ENCODE results near the gene KIF12. TPM values are rescaled to one million over a fixed set of nuclear protein-coding genes. Genes with fewer than 3 reads are reported as not detected.

Gene KIF12
- polyA plus RNA-seq, 3 donors: not detected

- TF ChIP-seq, protein P1, sequence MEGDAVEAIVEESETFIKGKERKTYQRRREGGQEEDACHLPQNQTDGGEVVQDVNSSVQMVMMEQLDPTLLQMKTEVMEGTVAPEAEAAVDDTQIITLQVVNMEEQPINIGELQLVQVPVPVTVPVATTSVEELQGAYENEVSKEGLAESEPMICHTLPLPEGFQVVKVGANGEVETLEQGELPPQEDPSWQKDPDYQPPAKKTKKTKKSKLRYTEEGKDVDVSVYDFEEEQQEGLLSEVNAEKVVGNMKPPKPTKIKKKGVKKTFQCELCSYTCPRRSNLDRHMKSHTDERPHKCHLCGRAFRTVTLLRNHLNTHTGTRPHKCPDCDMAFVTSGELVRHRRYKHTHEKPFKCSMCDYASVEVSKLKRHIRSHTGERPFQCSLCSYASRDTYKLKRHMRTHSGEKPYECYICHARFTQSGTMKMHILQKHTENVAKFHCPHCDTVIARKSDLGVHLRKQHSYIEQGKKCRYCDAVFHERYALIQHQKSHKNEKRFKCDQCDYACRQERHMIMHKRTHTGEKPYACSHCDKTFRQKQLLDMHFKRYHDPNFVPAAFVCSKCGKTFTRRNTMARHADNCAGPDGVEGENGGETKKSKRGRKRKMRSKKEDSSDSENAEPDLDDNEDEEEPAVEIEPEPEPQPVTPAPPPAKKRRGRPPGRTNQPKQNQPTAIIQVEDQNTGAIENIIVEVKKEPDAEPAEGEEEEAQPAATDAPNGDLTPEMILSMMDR (IDR thresholded peaks at IDR 0.05): no peak
- H3K27ac ChIP-seq (ENCODE audit: low read depth in 1 of 2, low read length in 2 of 2): no peak overlapping the region
- no peak overlapping the region for H3K27ac Mint-ChIP-seq
- no peak overlapping the region for H3K9ac ChIP-seq (ENCODE audit: insufficient read depth, low read length, poor library complexity, severe bottlenecking)
- H2AFZ ChIP-seq (ENCODE audit: insufficient read depth, low read depth, low read length, poor library complexity, severe bottlenecking): no peak overlapping the region
- no peak for DNase-seq
- H3K4me1 Mint-ChIP-seq: peaks cover 2% of the 10 kb centered on the region
- no peaks in the 10 kb centered on the region for H3K4me1 ChIP-seq (ENCODE audit: control insufficient read depth in 1 of 2, insufficient read depth in 2 of 2, low read length in 2 of 2)
- H3K4me3 Mint-ChIP-seq: no peak overlapping the region
- no peaks in the 10 kb centered on the region for H3K79me2 ChIP-seq (ENCODE audit: insufficient read depth, low read length)
- H3K36me3 Mint-ChIP-seq: no peaks in the 10 kb centered on the region
- no peak overlapping the region for H3K4me2 ChIP-seq (replicated peaks; ENCODE audit: extremely low read depth, low read length, poor library complexity, severe bottlenecking)
- peaks cover 12 to 14% of the 10 kb centered on the region in 2 donors for H3K9me3 ChIP-seq (replicated peaks in 1 of 2; ENCODE audit: control insufficient read depth in 1 of 2, insufficient read depth in 1 of 2, low read length in 2 of 2)
- H3K9me3 Mint-ChIP-seq: peaks cover 7 to 16% (median 12%) of the 10 kb centered on the region in 7 donors
- WGBS (ENCODE audit: insufficient coverage): 90% methylated on average over 8 of the region's 9 CpGs
- intact Hi-C loops (cut with micrococcal nuclease): no loop called here
- no peak overlapping the region for H3K4me3 ChIP-seq (replicated peaks in 1 of 3; ENCODE audit: low read depth in 2 of 3, low read length in 3 of 3)
- no peaks in the 10 kb centered on the region for H3K36me3 ChIP-seq (replicated peaks in 1 of 2; ENCODE audit: control insufficient read depth in 1 of 2, insufficient read depth in 2 of 2, low read length in 2 of 2)
- no peaks in the 10 kb centered on the region for H4K20me1 ChIP-seq (ENCODE audit: insufficient read depth, low read length)
- peaks cover 4 to 16% (median 14%) of the 10 kb centered on the region in 3 donors for H3K27me3 Mint-ChIP-seq (ENCODE audit: low read depth in 3 of 3)
- H3K27me3 ChIP-seq (ENCODE audit: control insufficient read depth in 2 of 2, insufficient read depth in 2 of 2, low read length in 2 of 2): no peaks in the 10 kb centered on the region
These were observed 24.2 kb upstream of the KIF12 start for GRCh38 chr9:114123031-114123977.

DNA sequence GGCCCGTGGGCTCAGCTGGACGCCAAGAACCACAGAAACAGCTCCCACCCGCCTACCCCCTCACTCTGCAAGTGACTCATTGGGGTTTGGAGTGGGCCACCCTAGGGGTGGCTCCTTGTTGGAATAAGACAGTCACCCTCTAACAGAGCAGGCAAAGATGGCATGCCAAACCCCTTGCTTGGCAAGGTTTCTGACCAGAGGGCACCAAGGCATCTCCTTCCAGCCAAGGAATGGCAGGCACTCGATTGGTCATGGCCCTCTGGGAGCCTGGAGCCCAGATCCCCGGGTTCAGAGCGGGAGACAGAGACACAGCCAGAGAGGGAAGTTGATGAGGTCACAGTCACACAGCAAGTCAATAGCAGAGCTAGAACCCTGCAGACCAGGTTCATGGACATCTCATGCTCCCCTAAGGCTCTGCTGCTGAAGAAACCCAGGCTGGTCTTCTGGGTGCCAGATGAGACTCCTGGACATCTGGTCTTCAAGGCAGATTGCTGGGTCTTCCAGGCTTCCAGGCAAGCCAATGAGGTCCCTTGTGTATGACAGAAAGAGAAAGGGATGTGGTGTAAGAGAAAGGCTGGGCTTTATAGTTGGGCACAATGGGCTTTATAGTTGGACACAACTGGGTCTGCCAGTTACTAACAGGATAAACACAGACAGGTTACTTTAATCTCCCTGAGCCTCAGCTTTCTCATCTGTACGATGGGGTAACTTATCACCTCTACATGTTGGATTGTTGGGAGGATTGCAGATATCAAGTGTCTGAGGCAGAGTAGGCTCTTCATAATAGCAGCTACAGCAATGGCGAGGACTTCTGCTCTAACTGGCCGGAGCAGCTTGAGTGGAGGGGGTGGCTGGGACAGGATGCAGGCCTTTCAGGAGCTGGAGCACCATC is 23.3 kb upstream of the KIF12 start:
- Histone ChIP-seq H4K20me1 (ENCODE audit: insufficient read depth, low read length) (no peaks in the 10 kb centered on the region), H3K9ac (ENCODE audit: insufficient read depth, low read length, poor library complexity, severe bottlenecking) (no peak overlapping the region), H3K27me3 (ENCODE audit: control insufficient read depth in 2 of 2, insufficient read depth in 2 of 2, low read length in 2 of 2) (no peaks in the 10 kb centered on the region), H3K4me1 (ENCODE audit: control insufficient read depth in 1 of 2, insufficient read depth in 2 of 2, low read length in 2 of 2) (no peaks in the 10 kb centered on the region), H3K4me3 (replicated peaks in 1 of 3; ENCODE audit: low read depth in 2 of 3, low read length in 3 of 3) (no peak overlapping the region), H2AFZ (ENCODE audit: insufficient read depth, low read depth, low read length, poor library complexity, severe bottlenecking) (no peak overlapping the region), H3K27ac (ENCODE audit: low read depth in 1 of 2, low read length in 2 of 2) (no peak overlapping the region), H3K4me2 (replicated peaks; ENCODE audit: extremely low read depth, low read length, poor library complexity, severe bottlenecking) (no peak overlapping the region), H3K9me3 (replicated peaks in 1 of 2; ENCODE audit: control insufficient read depth in 1 of 2, insufficient read depth in 1 of 2, low read length in 2 of 2) (peaks cover 3 to 8% of the 10 kb centered on the region in 2 donors), H3K36me3 (replicated peaks in 1 of 2; ENCODE audit: control insufficient read depth in 1 of 2, insufficient read depth in 2 of 2, low read length in 2 of 2) (no peaks in the 10 kb centered on the region), H3K79me2 (ENCODE audit: insufficient read depth, low read length) (no peaks in the 10 kb centered on the region)
- Mint-ChIP-seq H3K27ac (no peak overlapping the region), H3K27me3 (ENCODE audit: low read depth in 3 of 3) (peaks cover 8 to 22% (median 18%) of the 10 kb centered on the region in 3 donors), H3K4me1 (peaks cover 2% of the 10 kb centered on the region), H3K9me3 (peaks cover 3 to 7% (median 6%) of the 10 kb centered on the region in 7 donors), H3K36me3 (no peaks in the 10 kb centered on the region), H3K4me3 (no peak overlapping the region)
- intact Hi-C loops (cut with micrococcal nuclease): no loop called here
- 91% methylated on average over 7 of the region's 9 CpGs for WGBS (ENCODE audit: insufficient coverage)
- no peak for DNase-seq
- TF ChIP-seq, protein P1 (IDR thresholded peaks at IDR 0.05): no peak
